HG02588 (cell line): Measurements from ENCODE around the gene CTXN1.
A peak's percentile ranks its signal among the peaks of the same experiment; 100 is the strongest.

Source experiments
- ATAC-seq: cut with Tn5 transposase; IDR thresholded peaks from one replicate; pipeline ENCODE4 v1.9.1; 2021; ENCODE audit warnings: mild to moderate bottlenecking, moderate library complexity; ENCODE audit not compliant: unreplicated experiment

The CTXN1 gene

GRCh38 chr19:7915250-7916102 is 10.5 kb downstream of the CTXN1 start:
- no peak for ATAC-seq

GRCh38 chr19:7914598-7915045 is 11.3 kb downstream of the CTXN1 start, which contains the start of gene TGFBR3L:
TGFBR3L (plus strand) TSS chr19:7914830.
- no peak for ATAC-seq

GRCh38 chr19:7914099-7914498 is 11.8 kb downstream of the CTXN1 start:
- ATAC-seq = no peak

- no peak for ATAC-seq
Measured at GRCh38 chr19:7913652-7914051, 12.3 kb downstream of the CTXN1 start.

GRCh38 chr19:7912697-7913564 is 13.0 kb downstream of the CTXN1 start:
- ATAC-seq = no peak

GRCh38 chr19:7912144-7912696 is 13.7 kb downstream of the CTXN1 start:
- no peak for ATAC-seq

GRCh38 chr19:7911508-7912143 is 14.3 kb downstream of the CTXN1 start:
- ATAC-seq = no peak

- no peak for ATAC-seq
Measured at GRCh38 chr19:7910321-7911161, 15.4 kb downstream of the CTXN1 start.

GRCh38 chr19:7909471-7910067 is 16.4 kb downstream of the CTXN1 start:
- no peak for ATAC-seq

GRCh38 chr19:7908742-7909461 is 17.0 kb downstream of the CTXN1 start:
- ATAC-seq = no peak

GRCh38 chr19:7908078-7908699 is 17.7 kb downstream of the CTXN1 start:
- ATAC-seq = no peak

- no peak for ATAC-seq
Measured at GRCh38 chr19:7907544-7907943, 18.4 kb downstream of the CTXN1 start.

- ATAC-seq = no peak
Measured at GRCh38 chr19:7907122-7907521, 18.8 kb downstream of the CTXN1 start.

GRCh38 chr19:7905859-7906258 is 20.1 kb downstream of the CTXN1 start:
- ATAC-seq = no peak

GRCh38 chr19:7905268-7905667 is 20.7 kb downstream of the CTXN1 start:
- no peak for ATAC-seq

- ATAC-seq = peak; percentile 26
Measured at GRCh38 chr19:7904074-7905020, 21.6 kb downstream of the CTXN1 start.
